NCI-H1048 (cell line): Measurements from ENCODE around the gene FRMPD2.
"Not testable (repeated sequence)": the region's sequence is repeated elsewhere in the genome, so short reads cannot be mapped to it uniquely, and the experiment has no call there.

Source experiments
- DNase-seq: peaks from one replicate; lab custom pipeline; 2025; lab: John Stamatoyannopoulos, UW

Gene FRMPD2

DNA sequence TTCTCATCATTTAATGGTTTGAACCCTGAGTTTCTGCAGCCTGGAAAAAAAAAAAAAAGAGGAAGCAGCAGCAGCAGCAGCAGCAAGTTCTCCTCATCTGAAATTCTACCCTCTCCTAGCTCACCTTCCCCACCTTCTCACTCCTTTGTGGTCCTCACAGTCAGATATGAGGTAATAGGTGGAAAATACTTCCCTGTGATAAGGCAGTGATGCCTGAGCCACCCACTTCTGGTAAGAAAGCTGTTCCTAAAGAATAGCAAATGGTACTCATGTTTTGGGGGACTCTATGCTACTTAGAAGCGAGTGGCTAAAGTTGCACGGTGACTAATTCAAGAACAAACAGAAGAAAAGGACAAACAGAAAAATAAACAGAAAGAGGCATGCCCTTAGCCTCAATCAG lies 148.2 kb downstream of the FRMPD2 start:
- not testable (repeated sequence) for DNase-seq

GRCh38 chr10:48125631-48126030 lies 148.9 kb downstream of the FRMPD2 start:
- DNase-seq, result not testable (repeated sequence)

- not testable (repeated sequence) for DNase-seq
Observed at GRCh38 chr10:48122618-48123017, 151.9 kb downstream of the FRMPD2 start.

DNA sequence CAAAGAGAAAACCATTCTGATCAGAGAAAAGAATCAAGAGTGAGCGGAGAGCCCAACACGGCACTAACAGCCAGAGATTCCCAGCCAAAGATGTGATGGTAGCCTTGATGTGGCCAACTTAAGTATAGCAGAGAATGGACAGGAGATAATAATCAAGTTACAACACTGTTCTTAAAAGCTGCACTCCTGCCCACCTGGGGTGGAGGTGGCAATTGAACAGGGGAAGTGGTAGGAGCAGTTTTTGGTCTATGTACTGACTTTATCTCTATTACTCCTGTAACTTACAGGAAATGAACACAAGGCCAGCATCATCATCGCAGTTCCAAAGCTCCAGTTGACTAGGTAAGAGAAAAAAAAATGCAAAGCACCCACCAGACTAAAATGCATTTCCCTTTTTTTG lies 164.2 kb downstream of the FRMPD2 start:
- not testable (repeated sequence) for DNase-seq
